GM21786 (cell line): Measurements from ENCODE around the gene MPV17L.
"Not testable (repeated sequence)": the region's sequence is repeated elsewhere in the genome, so short reads cannot be mapped to it uniquely, and the experiment has no call there.

Experiments
- ATAC-seq: cut with Tn5 transposase; IDR thresholded peaks from one replicate; pipeline ENCODE4 v1.9.1; 2021; ENCODE audit not compliant: unreplicated experiment

The MPV17L gene

DNA sequence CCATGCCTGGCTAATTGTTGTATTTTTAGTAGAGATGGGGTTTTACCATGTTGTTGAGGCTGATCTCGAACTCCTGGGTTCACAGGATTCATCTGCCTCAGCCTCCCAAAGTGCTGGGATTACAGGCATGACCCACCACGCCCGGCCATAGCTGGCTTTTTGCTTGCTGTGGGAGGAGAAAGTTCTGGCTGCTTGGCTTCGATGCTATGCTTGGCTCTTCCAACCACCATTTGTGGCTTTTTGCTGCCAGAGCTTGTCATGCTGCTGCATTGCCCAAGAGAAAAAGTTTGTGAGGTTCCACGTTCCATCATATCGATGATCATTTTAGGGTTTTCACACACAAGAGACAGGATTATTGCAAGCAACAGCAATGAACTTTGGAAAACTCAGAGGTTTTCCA lies 55.1 kb downstream of the MPV17L start:
- no peak for ATAC-seq

DNA sequence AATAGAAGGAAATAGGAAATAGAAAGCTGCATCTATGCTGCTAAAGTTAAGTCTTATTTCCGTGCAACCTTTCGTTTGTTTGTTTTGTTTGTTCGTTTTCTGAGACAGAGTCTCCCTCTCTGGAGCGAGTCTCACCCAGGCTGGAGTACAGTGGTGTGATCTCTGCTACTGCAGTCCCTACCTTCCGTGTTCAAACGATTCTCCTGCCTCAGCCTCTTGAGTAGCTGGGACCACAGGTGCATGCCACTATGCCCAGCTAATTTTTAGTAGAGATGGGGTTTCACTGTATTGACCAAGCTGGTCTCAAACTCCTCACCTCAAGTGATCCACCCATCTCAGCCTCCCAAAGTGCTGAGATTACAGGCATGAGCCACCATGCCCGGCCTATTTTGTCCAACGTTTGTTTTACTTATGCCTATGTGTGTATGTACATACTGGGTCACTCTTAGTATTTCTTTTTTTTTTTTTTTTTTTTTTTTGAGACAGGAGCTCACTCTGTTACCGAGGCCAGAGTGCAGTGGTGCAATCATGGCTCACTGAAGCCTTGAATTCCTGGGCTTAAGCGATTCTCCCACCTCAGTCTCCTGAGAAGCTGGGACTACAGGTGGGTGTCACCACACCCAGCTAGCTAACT lies 55.7 kb downstream of the MPV17L start:
- no peak for ATAC-seq

DNA sequence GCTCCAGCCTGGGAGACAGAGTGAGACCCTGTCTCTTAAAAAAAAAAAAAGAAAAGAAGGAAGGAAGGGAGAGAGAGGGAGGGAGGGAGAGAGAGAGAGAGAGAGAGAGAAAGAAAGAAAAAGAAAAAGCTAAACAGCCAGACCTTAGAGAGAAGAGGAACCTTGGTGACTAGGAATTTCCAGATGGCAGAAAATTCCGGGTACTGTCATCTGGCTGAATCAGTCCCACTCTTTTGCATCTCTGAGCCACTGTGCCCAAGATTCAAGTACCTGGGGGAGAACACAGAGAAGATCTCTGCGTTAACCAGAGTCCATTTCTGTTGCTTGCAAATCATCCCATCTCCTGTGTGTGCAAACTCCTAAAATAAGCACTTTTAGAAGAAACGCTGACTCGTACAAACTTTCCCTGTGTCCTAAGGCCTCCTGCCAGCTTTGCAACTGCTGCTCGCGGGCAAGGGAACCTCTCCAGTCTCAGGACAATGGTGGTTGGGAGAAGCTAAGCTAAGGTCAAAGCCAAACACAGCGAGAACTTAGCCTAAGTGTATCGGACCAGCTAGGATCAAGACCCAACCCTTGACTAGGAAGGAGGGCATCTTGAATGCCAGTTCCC lies 56.8 kb downstream of the MPV17L start:
- ATAC-seq = no peak

DNA sequence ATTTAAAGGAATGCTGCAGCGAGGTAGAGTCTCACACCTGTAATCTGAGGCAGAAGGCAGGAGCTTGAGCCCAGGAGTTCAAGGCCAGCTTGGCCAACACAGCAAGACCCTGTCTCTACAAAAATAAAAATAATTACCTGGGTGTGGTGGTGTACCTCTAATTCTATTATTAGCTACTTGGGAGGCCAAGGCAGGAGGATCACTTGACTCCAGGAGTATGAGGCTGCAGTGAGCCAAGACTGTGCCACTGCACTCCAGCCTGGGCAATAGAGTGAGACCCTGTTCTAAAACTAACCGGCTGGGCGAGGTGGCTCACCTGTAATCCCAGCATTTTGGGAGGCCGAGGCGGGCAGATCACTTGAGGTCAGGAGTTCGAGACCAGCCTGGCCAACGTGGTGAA lies 57.7 kb downstream of the MPV17L start:
- ATAC-seq = not testable (repeated sequence)

DNA sequence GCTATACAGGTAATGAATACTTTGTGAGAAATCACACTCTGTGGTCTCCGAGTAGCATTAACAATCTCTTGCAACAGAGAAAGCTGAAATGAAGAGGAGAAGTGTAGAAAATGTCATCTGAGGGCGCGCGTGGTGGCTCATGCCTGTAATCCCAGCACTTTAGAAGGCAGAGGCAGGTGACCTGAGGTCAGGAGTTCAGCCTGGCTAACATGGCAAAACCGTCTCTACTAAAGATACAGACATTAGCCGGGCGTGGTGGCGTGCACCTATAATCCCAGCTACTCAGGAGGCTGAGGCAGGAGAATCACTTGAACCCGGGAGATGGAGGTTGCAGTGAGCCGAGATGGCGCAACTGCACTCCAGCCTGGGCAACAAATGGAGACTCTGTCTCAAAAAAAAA lies 59.4 kb downstream of the MPV17L start:
- not testable (repeated sequence) for ATAC-seq

DNA sequence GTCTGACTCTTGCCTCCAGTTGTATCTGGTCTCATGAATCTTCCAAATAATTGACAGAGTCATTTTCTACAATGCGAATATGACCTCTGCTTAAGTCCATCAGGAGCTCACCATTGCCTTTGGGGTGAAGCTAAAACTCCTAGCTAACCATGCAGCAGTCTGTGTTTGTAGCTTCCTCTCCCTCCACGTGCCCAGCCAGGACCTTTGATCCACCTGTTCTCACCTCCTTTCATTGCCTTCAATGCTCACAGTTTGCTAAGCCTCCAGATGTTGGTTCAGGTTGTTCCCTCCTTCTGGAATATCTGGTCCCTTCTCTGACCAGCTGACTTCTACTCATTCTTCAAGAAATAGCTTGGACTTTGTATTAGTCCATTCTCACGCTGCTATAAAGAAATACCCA lies 61.8 kb downstream of the MPV17L start:
- no peak for ATAC-seq

DNA sequence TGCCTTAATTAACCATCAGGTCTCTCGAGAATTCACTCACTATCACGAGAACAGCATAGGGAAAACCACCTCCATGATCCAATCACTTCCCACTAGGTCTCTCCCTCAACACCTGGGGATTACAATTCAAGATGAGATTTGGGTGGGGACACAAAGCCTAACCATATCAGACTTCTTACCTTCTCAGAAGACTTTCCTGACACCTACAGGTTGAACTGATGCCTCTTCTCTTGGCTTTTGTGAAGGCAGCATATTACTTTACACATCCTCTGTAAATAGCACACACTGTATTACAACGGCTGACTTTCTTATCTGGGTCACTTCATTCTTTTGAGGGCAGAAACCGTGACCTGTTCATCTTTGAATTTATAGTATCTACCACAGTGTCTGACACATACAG lies 62.4 kb downstream of the MPV17L start:
- no peak for ATAC-seq

DNA sequence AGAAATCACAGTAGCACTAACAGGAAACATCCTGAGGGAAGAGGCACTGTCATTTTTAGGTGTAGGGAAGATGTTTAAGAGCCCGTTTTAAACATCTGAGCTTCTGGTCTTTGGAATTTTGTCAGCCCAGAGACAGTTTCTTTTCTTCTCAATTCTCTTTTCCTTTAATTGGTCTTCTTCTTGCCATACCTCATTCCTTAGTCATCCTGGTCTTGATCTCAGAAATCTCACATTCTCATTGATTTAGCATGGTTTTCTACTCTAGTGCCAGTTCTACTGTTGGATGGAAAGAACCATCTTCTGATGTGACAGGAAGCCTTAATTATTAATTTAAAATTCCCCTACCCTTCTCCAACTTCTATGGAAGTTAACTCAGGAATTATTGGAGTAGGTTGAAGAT lies 64.2 kb downstream of the MPV17L start:
- no peak for ATAC-seq

DNA sequence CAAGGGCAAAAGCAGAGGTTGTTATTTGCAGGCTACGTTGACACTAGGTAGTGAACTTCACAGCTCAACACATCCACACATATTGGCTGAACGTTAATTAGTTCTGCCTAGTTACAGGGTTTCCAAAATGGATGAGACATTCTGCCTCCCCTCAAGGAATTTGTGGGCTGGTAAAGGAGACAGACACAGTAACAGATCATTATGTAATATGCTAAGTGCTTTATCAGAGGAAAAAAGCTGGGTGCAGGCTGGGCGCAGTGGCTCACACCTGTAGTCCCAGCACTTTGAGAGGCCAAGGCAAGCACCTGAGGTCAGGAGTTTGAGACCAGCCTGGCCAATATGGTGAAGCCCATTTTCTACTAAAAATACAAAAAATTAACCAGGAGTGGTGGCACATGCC lies 65.0 kb downstream of the MPV17L start:
- no peak for ATAC-seq

DNA sequence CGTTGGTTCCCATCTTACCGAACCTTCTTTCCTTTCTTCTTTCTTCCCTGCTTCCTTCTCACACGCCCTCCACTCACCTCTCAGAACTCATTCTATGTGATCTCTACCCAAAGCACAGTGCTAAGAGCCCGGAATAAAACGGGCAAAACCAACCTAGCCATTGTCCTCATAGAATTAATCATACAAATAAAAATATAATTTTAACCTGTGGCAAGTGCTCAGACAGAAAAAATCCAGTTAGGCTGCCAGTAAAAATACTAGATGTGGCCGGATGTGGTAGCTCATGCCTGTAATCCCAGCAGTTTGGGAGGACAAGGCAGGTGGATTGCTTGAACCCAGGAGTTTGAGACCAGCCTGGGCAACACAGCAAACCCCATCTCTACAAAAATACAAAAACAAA lies 65.8 kb downstream of the MPV17L start:
- no peak for ATAC-seq
